Measurements from ENCODE around the gene ZNF775.
A peak's percentile ranks its signal among the peaks of the same experiment; 100 is the strongest.

Gene ZNF775

DNA sequence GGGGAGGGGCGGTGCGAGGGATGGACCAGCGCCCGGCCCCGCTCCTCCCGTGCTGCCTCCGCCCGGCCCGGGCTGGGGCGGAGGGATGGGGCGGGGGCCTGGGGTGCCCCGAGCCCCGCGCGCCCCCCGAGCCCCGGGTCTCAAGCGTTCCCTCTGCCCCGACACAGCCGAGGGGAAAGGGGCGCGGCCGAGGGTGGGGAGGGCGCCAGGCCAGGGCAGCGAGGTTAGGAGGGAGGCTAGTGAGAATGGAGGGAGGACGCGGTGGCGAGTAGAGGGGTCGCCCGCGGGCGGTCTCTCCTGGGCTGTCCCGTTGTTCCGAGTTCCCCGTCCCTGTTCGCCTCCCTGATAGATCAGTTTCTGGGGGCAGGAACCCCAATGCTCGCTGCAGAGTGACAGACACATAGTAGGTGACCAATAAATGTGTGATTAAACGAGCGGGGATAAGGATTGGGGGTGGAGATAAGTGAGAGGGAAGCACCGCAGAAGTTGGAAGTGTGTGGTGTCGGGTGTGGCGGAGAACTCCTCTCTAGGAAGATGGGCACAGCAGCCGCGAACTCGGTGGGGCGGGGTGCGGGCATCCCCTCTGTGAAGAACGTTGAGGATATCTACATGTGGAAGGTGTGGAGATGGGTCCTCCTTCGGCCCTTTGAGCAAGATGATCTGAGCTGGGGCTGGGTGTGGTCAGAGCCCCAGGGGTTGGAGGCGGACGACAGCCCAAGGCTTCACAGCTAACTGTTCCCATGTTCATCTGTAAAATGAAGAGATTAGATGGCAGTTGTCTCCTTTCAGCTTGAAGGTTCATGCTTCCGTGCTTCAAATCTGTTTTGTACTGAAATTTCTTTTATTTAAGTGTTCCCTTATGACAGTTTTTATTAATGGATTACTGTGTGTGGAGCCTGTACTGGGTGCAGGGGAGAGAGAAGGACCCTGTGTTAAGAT is 580 bp downstream of the ZNF775 start:
- Histone ChIP-seq H3K4me3 (ENCODE audit: insufficient read length, low read depth) (peak overlapping the region; percentile 85), H3K36me3 (ENCODE audit: insufficient read depth, insufficient read length, low read length) (peaks cover 7% of the 10 kb centered on the region), H3K4me1 (ENCODE audit: insufficient read depth, insufficient read length) (peaks cover 20% of the 10 kb centered on the region), H3K9ac (ENCODE audit: insufficient read length, low read depth) (peak overlapping the region; percentile 94), H3K27me3 (ENCODE audit: insufficient read depth, insufficient read length) (no peaks in the 10 kb centered on the region), H3K9me3 (ENCODE audit: insufficient read depth, low read length) (no peaks in the 10 kb centered on the region)
- DNase-seq (ENCODE audit: low read depth, low spot score), result no peak
- TF ChIP-seq ZNF274 (IDR thresholded peaks at IDR 0.05; ENCODE audit: low read depth, low read length), result no peak
- no peak for TF ChIP-seq SUZ12 (IDR thresholded peaks at IDR 0.05; ENCODE audit: extremely low read depth, insufficient read depth, insufficient read length)
- TF ChIP-seq YY1 (IDR thresholded peaks at IDR 0.05; ENCODE audit: insufficient read depth, insufficient read length), result no peak

DNA sequence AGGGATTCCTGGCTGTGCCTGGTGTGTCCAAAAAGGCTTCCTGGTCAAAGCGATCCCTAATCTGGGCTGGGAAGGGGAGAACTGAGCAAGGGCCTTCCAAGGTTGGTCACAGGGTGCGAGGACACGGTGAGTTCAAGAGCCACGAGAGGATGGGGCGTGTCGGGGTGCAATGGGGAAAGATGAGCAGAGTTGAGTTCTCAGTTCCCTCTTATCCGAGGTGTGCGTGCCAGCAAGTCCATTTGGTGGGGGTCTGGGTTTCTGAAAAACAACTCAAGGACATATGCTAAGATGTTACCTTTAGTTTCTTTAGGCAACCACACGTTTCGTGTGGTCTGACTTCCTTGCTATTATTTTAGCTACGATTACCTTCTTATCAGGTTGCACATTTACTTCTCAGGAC is 1.3 kb downstream of the ZNF775 start:
- Histone ChIP-seq H3K4me1 (ENCODE audit: insufficient read depth, insufficient read length) (peaks cover 25% of the 10 kb centered on the region), H3K9me3 (ENCODE audit: insufficient read depth, low read length) (no peaks in the 10 kb centered on the region), H3K27me3 (ENCODE audit: insufficient read depth, insufficient read length) (no peaks in the 10 kb centered on the region), H3K36me3 (ENCODE audit: insufficient read depth, insufficient read length, low read length) (peaks cover 8% of the 10 kb centered on the region), H3K9ac (ENCODE audit: insufficient read length, low read depth) (peak overlapping the region; percentile 94), H3K4me3 (ENCODE audit: insufficient read length, low read depth) (peak overlapping the region; percentile 85)
- TF ChIP-seq ZNF274 (IDR thresholded peaks at IDR 0.05; ENCODE audit: low read depth, low read length) (no peak), SUZ12 (IDR thresholded peaks at IDR 0.05; ENCODE audit: extremely low read depth, insufficient read depth, insufficient read length) (no peak), YY1 (IDR thresholded peaks at IDR 0.05; ENCODE audit: insufficient read depth, insufficient read length) (no peak)
- DNase-seq (ENCODE audit: low read depth, low spot score), result no peak

DNA sequence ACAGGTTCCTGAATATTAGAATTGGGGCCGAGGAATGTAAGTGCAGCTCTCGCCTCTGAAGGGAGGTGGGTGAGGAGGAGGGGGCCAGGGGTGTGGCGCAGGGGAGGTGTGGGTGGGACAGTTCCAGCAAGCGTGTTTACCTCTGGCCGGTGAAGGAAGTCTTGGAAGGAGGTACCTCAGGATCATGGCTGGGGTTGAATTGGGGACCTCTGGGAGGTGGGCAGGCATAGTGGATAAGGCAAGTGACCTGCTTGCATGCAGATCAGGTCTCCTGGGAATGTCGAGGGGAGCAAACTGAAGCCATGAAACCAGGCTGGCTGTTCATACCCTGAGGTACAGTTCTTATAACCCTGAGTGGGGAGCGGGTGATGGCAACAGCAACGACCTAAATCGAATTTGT is 2.0 kb downstream of the ZNF775 start:
- peak overlapping the region; percentile 94 for H3K9ac ChIP-seq (ENCODE audit: insufficient read length, low read depth)

DNA sequence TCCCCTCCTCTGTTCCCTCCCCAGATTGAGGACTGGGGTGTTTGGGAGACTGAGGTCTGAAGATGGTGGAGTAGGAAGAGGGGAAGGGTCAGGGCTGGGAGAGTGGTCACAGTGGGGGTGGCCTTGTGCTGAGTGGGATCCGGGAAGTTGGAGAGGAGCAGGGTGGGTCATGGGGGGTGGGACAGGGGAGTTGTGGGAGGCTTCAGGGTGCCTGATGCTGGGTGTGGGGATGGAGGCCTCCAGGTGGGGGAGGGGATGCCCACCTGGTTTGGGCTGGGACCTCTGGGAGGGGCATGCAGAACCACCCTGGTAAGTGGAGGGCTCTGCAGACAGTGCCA is 2.6 kb downstream of the ZNF775 start:
- TF ChIP-seq YY1 (IDR thresholded peaks at IDR 0.05; ENCODE audit: insufficient read depth, insufficient read length) (no peak), ZNF274 (IDR thresholded peaks at IDR 0.05; ENCODE audit: low read depth, low read length) (no peak)
- no peaks in the 10 kb centered on the region for H3K27me3 ChIP-seq (ENCODE audit: insufficient read depth, insufficient read length)
- H3K4me3 ChIP-seq (ENCODE audit: insufficient read length, low read depth), result no peak overlapping the region
- no peak for DNase-seq (ENCODE audit: low read depth, low spot score)
- peaks cover 7% of the 10 kb centered on the region for H3K36me3 ChIP-seq (ENCODE audit: insufficient read depth, insufficient read length, low read length)
- H3K9ac ChIP-seq (ENCODE audit: insufficient read length, low read depth), result no peak overlapping the region
- peaks cover 31% of the 10 kb centered on the region for H3K4me1 ChIP-seq (ENCODE audit: insufficient read depth, insufficient read length)
- H3K9me3 ChIP-seq (ENCODE audit: insufficient read depth, low read length), result no peaks in the 10 kb centered on the region

More for the DNA sequence above, 2.0 kb downstream of the ZNF775 start:
- Histone ChIP-seq H3K4me3 (ENCODE audit: insufficient read length, low read depth) (no peak overlapping the region), H3K27me3 (ENCODE audit: insufficient read depth, insufficient read length) (no peaks in the 10 kb centered on the region), H3K36me3 (ENCODE audit: insufficient read depth, insufficient read length, low read length) (peaks cover 5% of the 10 kb centered on the region), H3K9me3 (ENCODE audit: insufficient read depth, low read length) (no peaks in the 10 kb centered on the region), H3K4me1 (ENCODE audit: insufficient read depth, insufficient read length) (peaks cover 26% of the 10 kb centered on the region)
- TF ChIP-seq SUZ12 (IDR thresholded peaks at IDR 0.05; ENCODE audit: extremely low read depth, insufficient read depth, insufficient read length) (no peak), YY1 (IDR thresholded peaks at IDR 0.05; ENCODE audit: insufficient read depth, insufficient read length) (no peak), ZNF274 (IDR thresholded peaks at IDR 0.05; ENCODE audit: low read depth, low read length) (no peak)
- DNase-seq (ENCODE audit: low read depth, low spot score), result no peak

DNA sequence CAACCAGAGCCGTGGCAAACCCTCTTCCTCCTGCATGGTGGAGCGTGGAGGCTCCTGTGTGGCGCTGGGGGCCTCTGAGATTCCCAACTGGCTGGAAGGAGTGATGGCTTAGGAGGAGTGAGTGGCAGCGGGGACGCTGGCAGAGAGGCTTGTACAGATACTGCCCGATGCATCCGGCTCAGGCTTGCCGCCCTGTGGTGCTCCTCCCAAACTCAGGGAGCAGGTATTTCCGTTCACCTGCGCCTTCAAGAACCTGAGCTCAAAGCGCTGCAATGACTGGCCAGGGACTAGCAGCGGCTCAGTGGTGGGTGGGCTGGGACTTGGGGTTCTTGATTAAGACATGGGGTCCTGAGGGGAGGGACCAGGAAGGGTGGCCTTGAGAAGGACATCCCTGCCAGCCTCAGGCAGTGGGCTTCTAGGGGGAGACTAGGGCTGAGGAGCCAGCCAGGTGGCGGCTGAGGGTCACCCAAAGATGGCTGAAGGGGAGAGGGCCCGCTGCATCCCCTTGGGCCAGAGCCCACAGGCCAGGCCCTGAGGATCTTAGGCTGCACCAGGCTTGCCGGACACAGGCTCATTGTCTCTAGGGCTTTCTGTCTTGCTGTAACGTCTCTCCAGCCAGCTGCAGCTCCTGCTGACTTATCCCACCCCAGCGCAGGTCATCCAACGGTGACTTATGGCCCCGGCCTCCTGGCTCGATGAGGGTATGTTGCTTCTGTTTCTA is 3.2 kb downstream of the ZNF775 start:
- Histone ChIP-seq H3K27me3 (ENCODE audit: insufficient read depth, insufficient read length) (no peaks in the 10 kb centered on the region), H3K4me1 (ENCODE audit: insufficient read depth, insufficient read length) (peaks cover 31% of the 10 kb centered on the region), H3K36me3 (ENCODE audit: insufficient read depth, insufficient read length, low read length) (peaks cover 7% of the 10 kb centered on the region), H3K4me3 (ENCODE audit: insufficient read length, low read depth) (no peak overlapping the region), H3K9ac (ENCODE audit: insufficient read length, low read depth) (no peak overlapping the region), H3K9me3 (ENCODE audit: insufficient read depth, low read length) (no peaks in the 10 kb centered on the region)
- TF ChIP-seq ZNF274 (IDR thresholded peaks at IDR 0.05; ENCODE audit: low read depth, low read length) (no peak), YY1 (IDR thresholded peaks at IDR 0.05; ENCODE audit: insufficient read depth, insufficient read length) (no peak), SUZ12 (IDR thresholded peaks at IDR 0.05; ENCODE audit: extremely low read depth, insufficient read depth, insufficient read length) (no peak)
- no peak for DNase-seq (ENCODE audit: low read depth, low spot score)

DNA sequence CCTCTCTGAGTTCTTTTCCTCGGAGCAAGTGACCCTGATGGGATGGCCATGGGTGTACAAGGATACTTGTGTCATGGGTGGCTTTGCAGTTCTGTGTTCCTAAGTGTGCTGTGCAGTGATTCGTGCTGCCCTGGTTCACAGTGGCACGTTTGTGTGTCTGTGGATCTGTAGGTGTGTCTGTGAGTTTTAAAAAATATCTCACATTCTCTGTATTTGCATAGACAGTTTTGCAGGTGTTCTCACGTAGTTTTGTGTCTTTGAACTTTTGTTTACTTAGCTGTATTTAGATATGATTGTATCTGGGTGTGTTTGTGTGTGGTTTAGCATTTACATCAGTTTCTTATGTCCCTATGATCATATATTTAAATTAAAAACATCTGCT is 3.7 kb downstream of the ZNF775 start:
- H3K4me1 ChIP-seq (ENCODE audit: insufficient read depth, insufficient read length), result peaks cover 31% of the 10 kb centered on the region
- H3K9ac ChIP-seq (ENCODE audit: insufficient read length, low read depth), result no peak overlapping the region
- H3K27me3 ChIP-seq (ENCODE audit: insufficient read depth, insufficient read length), result no peaks in the 10 kb centered on the region
- H3K9me3 ChIP-seq (ENCODE audit: insufficient read depth, low read length), result no peaks in the 10 kb centered on the region
- no peak for DNase-seq (ENCODE audit: low read depth, low spot score)
- H3K4me3 ChIP-seq (ENCODE audit: insufficient read length, low read depth), result no peak overlapping the region
- TF ChIP-seq SUZ12 (IDR thresholded peaks at IDR 0.05; ENCODE audit: extremely low read depth, insufficient read depth, insufficient read length) (no peak), ZNF274 (IDR thresholded peaks at IDR 0.05; ENCODE audit: low read depth, low read length) (no peak), YY1 (IDR thresholded peaks at IDR 0.05; ENCODE audit: insufficient read depth, insufficient read length) (no peak)
- peaks cover 7% of the 10 kb centered on the region for H3K36me3 ChIP-seq (ENCODE audit: insufficient read depth, insufficient read length, low read length)

Data from NT2/D1 (cell line).